ENCODE data around the gene RPL27.
"Not testable (repeated sequence)": the region's sequence is repeated elsewhere in the genome, so short reads cannot be mapped to it uniquely, and the experiment has no call there.

DNA sequence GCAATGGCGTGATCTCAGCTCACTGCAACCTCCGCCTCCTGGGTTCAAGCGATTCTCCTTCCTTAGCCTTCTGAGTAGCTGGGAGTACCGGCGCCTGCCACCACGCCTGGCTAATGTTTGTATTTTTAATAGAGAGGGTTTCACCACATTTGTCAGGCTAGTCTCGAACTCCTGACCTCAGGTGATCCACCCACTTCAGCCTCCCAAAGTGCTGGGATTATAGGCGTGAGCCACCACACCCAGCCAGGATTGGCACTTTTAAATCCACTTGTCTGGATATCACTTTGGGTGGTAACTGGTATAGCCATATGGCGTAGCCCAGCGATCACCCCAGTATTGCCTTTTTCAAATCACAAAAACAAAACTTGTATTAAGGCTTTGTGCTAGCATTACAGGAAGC is 4.3 kb upstream of the RPL27 start:
- TF ChIP-seq, protein P1, sequence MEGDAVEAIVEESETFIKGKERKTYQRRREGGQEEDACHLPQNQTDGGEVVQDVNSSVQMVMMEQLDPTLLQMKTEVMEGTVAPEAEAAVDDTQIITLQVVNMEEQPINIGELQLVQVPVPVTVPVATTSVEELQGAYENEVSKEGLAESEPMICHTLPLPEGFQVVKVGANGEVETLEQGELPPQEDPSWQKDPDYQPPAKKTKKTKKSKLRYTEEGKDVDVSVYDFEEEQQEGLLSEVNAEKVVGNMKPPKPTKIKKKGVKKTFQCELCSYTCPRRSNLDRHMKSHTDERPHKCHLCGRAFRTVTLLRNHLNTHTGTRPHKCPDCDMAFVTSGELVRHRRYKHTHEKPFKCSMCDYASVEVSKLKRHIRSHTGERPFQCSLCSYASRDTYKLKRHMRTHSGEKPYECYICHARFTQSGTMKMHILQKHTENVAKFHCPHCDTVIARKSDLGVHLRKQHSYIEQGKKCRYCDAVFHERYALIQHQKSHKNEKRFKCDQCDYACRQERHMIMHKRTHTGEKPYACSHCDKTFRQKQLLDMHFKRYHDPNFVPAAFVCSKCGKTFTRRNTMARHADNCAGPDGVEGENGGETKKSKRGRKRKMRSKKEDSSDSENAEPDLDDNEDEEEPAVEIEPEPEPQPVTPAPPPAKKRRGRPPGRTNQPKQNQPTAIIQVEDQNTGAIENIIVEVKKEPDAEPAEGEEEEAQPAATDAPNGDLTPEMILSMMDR (conservative IDR thresholded peaks at IDR 0.05; ENCODE audit: low read depth, low read length) = not testable (repeated sequence)
- TF ChIP-seq EZH2 (IDR thresholded peaks at IDR 0.05; ENCODE audit: borderline replicate concordance, low read depth, low read length, poor library complexity, severe bottlenecking) = not testable (repeated sequence)

All from A673 (cell line).